HuH-7.5 (cell line): ENCODE measurements around the gene FKBP1A.

ENCODE experiments used
- DNase-seq: peaks from one replicate; pipeline ENCODE4 v3.0.0; 2011; ENCODE audit warnings: low spot score

Gene FKBP1A

DNA sequence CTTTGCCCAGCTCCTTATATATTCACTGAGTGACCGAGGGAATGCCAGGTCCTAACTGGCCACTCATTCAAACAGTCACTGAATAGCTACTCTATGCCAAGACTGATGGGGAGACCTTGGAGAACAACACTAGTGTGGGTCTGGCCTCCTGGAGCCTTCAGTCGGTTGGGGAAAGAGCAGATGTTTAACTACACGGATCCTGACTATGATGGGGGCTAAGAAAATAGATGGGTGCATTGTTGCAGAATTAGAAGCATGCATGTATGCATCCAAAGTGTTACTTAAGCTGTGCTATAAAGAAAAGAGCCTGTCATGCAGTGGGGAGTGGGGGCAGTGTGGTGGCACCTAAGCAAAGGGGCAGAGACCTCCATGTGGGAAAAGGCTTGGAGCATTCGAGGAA, 6.5 kb downstream of the FKBP1A start:
- DNase-seq = no peak

GRCh38 chr20:1383623-1384404, 9.0 kb downstream of the FKBP1A start:
- DNase-seq = no peak

GRCh38 chr20:1382670-1383069, 10.2 kb downstream of the FKBP1A start:
- DNase-seq = no peak

GRCh38 chr20:1381753-1382591, 10.9 kb downstream of the FKBP1A start:
- no peak for DNase-seq

DNA sequence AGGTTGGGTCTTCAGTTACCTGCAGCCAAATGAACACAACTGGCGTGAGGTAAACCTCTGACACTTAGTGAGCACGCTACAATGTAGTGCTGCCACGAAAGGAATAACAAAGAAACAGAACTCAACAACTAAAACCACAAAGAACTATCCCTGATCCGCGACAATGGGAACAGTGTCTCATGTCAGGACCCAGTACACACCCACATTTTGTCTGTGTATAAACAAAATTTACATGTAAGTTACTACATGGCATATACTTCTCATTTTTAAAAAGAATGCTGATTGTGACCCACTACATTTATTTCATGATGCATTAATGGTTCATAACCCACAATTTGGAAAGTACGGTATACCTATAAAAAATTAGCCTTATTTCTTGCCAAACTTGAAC, 14.1 kb downstream of the FKBP1A start:
- no peak for DNase-seq

DNA sequence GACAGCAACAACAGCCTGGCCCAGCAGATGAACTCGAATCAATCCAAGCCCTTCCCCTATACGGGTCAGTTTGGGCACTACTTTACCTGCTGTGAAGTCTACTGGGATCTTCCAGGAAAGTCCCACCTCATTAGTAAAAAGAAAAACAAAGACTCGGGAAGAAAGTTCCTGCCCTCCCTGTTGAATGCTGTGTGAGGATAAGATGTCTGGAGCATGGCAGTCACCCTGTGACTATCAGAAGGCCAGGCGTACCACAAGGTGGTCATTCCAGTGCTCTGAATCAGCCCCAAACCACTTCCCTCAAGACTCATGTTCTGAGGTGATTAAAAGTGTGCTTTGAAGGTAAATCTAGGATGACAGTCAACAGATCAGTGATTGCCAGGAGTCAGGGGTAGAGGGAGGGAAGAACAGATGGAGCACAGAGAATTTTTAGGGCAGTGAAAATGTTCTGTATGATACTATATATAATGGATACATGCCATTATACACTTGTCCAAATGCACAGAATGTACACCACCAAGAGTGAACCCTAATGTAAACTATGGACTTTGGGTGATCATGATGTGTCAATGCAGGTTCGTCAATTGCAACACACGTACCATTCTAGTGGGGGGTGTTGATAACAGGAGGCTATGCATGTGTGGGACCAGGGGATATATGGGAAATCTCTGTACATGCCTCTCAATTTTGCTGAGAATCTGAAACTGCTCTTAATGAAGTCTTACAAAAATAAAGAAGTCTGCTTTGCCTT, 14.7 kb downstream of the FKBP1A start:
- DNase-seq = no peak

- DNase-seq = no peak
Measured at GRCh38 chr20:1377341-1377871, 15.4 kb downstream of the FKBP1A start.

DNA sequence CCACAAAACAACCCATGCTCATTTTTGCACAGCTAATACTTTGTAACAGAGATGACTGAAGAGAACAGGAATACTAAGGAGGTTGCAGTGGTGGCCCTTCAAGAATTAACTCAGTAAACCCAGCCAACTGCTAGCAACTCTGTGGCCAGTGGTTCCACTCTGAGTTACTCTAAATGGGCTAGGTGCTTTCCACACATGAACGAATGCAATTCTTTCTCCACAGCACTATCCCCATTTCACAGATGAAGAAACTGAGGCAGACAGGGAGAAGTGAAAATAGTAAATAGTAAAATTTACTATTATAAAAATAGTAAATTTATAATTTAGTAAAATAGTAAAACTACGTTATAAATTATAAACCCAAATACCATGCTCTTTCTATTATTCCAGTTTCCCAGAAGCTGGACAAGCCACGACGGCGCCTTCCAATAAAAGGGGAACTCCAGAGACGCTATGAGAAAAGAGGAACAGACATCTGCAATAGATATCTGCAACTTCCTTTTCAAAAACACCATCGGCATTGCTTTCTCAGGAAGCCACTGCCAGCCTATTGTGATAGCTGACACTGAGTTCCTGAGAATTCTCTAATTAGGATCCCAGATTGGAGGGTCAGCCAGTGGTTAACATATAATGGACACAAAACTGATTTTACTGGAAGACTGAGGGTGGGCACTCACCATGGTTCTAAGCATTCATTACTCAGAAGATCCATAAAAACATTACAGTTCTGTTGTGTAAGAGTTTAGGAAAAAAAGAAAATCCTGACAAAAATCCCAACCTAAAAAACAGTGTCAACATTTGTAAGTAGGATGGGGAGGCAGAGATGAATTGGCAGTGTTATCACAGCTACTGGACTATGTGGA, 16.2 kb downstream of the FKBP1A start:
- DNase-seq = no peak

GRCh38 chr20:1376007-1376406, 16.8 kb downstream of the FKBP1A start:
- DNase-seq = no peak

GRCh38 chr20:1375515-1375914, 17.3 kb downstream of the FKBP1A start:
- no peak for DNase-seq

DNA sequence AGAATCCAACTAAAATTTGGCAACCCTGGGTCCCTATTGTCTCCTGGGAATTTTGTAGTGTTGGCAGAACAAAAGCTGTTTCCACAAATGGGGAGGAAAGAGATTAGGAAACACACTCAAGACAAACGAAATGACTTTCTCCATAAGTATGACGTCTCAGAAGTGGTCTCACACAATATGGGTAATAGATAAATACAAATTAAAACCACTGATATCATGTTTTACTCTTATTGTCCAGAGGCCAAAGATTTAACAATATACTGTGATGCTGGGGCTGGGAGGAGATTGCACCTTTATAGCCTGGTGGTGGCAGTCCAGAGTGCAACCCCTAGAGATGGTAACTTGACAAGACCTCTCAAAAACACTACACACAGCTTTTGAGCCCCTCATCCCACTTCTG, 18.6 kb downstream of the FKBP1A start:
- DNase-seq = no peak

DNA sequence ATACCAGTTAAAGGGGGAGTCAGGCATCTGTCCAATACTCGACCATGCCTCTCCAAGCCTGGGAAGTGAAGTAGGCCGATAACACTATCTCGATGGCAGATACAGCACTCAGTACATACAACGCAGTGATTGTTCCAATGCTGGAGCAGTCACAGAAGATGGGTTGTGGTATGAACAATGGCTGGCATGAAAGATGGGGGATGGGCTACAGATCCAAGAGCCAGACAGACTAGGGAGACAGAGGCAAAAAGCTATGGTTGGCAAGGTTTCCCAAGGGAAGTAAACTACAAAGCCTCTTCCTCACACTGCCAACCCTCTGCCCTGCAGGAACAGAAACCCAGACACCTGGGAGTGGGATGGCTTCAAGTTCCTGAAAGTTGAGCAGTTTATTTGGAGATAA, 19.2 kb downstream of the FKBP1A start:
- DNase-seq = no peak

GRCh38 chr20:1373036-1373435, 19.8 kb downstream of the FKBP1A start:
- no peak for DNase-seq

DNA sequence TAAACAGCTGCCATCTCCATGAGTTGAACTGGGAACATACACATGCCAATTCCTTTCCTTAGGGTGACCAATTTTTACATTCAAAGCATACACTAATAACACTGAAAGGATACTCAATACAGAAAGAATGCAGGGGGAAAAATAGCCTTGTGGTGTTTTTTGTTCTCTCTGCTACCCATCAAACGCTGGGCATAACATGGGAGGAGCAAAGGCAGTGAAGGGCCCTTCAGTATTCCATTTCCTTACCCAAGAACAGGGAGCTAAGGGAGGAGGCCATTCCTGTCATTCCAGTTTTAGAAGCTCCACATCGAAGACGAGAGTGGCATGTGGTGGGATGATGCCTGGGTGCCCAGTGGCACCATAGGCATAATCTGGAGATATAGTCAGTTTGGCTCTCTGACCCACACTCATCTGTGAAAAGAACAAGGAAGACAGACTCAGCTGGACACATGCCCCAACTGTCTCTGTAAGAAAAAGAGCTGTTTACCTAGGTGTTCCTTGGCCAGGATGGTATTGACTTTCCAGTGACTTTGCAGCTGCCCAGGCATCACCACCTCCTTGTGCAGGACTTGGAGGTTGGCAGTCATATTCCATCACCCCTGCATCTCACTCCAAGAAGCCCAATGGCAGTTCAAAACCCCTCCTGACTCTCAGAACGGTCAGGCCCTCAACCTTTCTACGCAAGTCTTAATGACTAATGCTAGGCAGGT, 20.9 kb downstream of the FKBP1A start:
- DNase-seq = no peak

DNA sequence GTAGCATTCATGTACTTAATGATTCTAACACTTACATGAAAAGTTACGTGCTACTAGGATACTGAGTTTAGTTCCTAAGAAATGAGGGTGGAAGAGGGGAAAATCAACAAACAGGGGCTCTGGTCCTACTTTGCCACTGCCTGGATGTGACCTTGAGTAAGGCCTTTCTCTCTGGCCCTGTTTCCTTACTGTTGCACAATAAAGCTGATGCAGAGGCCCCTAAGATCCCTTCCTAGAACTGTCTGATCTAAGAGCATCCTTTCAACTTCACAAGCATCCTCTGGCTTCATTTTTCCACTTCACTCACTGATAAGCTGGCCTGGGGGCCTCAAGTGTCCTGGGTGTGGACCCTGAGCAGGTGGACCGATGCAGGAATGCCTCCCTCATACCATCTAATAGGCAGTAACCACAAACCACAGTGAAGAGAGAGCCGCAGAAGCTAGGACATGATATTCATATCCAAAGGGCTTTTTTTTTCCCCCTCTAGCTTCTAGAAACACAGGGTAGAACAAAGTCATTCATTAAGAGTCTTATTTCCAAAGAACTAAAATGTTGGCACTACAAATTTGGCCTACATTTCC, 21.6 kb downstream of the FKBP1A start:
- no peak for DNase-seq

GRCh38 chr20:1370548-1371110, 22.2 kb downstream of the FKBP1A start:
- DNase-seq = no peak

DNA sequence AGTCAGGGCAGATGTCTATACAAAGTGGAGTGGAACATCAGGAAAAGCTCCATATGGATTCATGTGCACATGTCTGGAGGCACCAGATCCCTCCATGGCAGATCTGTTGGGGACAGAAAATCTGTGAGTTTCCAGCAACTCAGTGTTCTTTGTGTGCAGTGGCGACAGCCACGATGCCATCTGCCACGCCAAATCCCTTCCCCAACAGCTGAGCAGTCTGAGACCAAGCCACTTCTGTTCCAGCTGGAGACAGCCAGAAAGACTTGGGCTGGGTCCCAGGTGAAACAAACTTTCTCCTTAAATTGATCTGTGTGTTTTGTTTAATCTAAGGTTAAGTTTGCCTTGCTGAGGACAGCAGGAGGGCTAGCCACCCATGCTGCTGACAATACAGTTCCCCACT, 22.9 kb downstream of the FKBP1A start:
- DNase-seq = no peak

- DNase-seq = no peak
Measured at GRCh38 chr20:1368448-1369199, 24.2 kb downstream of the FKBP1A start.

- DNase-seq = no peak
Measured at GRCh38 chr20:1367479-1367878, 25.4 kb downstream of the FKBP1A start.
